Retinal pigment epithelial cell (primary cell): Measurements from ENCODE around the gene KRT7.

ENCODE experiments used
- DNase-seq: peaks from one replicate; pipeline ENCODE4 v3.0.0-alpha.2; 2010; ENCODE audit warnings: low read depth
- H3K4me3 ChIP-seq: 2 replicates; pipeline ENCODE4 v1.5.1; 2011; ENCODE audit warnings: mild to moderate bottlenecking, low read length, control low read depth, moderate library complexity
- CTCF ChIP-seq: conservative IDR thresholded peaks from 2 replicates; pipeline ENCODE4 v1.5.1; 2011; ENCODE audit warnings: low read depth, low read length, control low read depth, inconsistent platforms

The KRT7 gene

GRCh38 chr12:52193532-52193931 is 39.5 kb upstream of the KRT7 start:
- no peak for DNase-seq
- no peak overlapping the region for H3K4me3 ChIP-seq
- TF ChIP-seq CTCF = no peak

- no peak for TF ChIP-seq CTCF
- peak; percentile 81 for DNase-seq
These were observed 39.1 kb upstream of the KRT7 start for GRCh38 chr12:52193991-52194390.

GRCh38 chr12:52195065-52195730 is 37.8 kb upstream of the KRT7 start:
- H3K4me3 ChIP-seq = no peak overlapping the region
- TF ChIP-seq CTCF = no peak
- DNase-seq = no peak

More at GRCh38 chr12:52193991-52194390, 39.1 kb upstream of the KRT7 start:
- no peak overlapping the region for H3K4me3 ChIP-seq

GRCh38 chr12:52197371-52198231 is 35.4 kb upstream of the KRT7 start:
- no peak for DNase-seq
- no peak for TF ChIP-seq CTCF
- H3K4me3 ChIP-seq = no peak overlapping the region

GRCh38 chr12:52198454-52199215 is 34.4 kb upstream of the KRT7 start:
- no peak for DNase-seq

More at GRCh38 chr12:52198454-52199215, 34.4 kb upstream of the KRT7 start:
- no peak overlapping the region for H3K4me3 ChIP-seq
- TF ChIP-seq CTCF = no peak
